HepG2 (cell line): ENCODE results near the gene B4GALT2. TPM values are rescaled to one million over a fixed set of nuclear protein-coding genes. Genes with fewer than 3 reads are reported as not detected.

Source experiments
- CHD4 ChIP-seq: fragments of 200-600 bp; sonication (generic); IDR thresholded peaks from 2 replicates; pipeline ENCODE4 v1.7.0; 2017; ENCODE audit warnings: mild to moderate bottlenecking, low read length, borderline replicate concordance
- KAT7 ChIP-seq: IDR thresholded peaks from 2 replicates; pipeline ENCODE4 v1.6.1; 2018; ENCODE audit warnings: borderline replicate concordance, missing compliant biosample characterization
- MEIS2 ChIP-seq: sonication (generic); formaldehyde crosslinking; IDR thresholded peaks from 2 replicates; pipeline ENCODE4 v1.9.0; 2021; ENCODE audit warnings: mild to moderate bottlenecking, missing genetic modification reagents
- MTERF4 ChIP-seq: sonication (generic); formaldehyde crosslinking; IDR thresholded peaks from 2 replicates; pipeline ENCODE4 v1.8.0; 2023; ENCODE audit warnings: mild to moderate bottlenecking, missing genetic modification reagents
- NCOA5 ChIP-seq: sonication (generic); formaldehyde crosslinking; IDR thresholded peaks from 2 replicates; pipeline ENCODE4 v1.4.0; 2020; ENCODE audit warnings: missing genetic modification reagents
- NFIB ChIP-seq: sonication (generic); formaldehyde crosslinking; IDR thresholded peaks from 2 replicates; pipeline ENCODE4 v1.9.0; 2021; ENCODE audit warnings: missing genetic modification reagents, mild to moderate bottlenecking, borderline replicate concordance
- NR0B2 ChIP-seq: sonication (generic); formaldehyde crosslinking; IDR thresholded peaks from 2 replicates; pipeline ENCODE4 v1.4.0; 2020; ENCODE audit warnings: mild to moderate bottlenecking, missing genetic modification reagents
- POLR2AphosphoS2 ChIP-seq: IDR thresholded peaks from 2 replicates; pipeline ENCODE4 v1.6.1; 2011; ENCODE audit warnings: low read depth, low read length, improper control_type of control experiment
- PRDM15 ChIP-seq: sonication (generic); formaldehyde crosslinking; IDR thresholded peaks from 2 replicates; pipeline ENCODE4 v1.4.0; 2020; ENCODE audit warnings: missing genetic modification reagents
- SYNCRIP ChIP-seq: fragments of 200-400 bp; formaldehyde crosslinking; IDR thresholded peaks from 2 replicates; pipeline ENCODE4 v1.6.1; 2018; ENCODE audit warnings: mild to moderate bottlenecking, low read depth, low read length; ENCODE audit not compliant: insufficient read depth
- XBP1 ChIP-seq: sonication (generic); formaldehyde crosslinking; IDR thresholded peaks from 2 replicates; pipeline ENCODE4 v1.5.0; 2020; ENCODE audit warnings: missing genetic modification reagents
- ZBTB14 ChIP-seq: sonication (generic); formaldehyde crosslinking; IDR thresholded peaks from 2 replicates; pipeline ENCODE4 v1.4.0; 2020; ENCODE audit warnings: missing genetic modification reagents
- ZNF644 ChIP-seq: IDR thresholded peaks from 2 replicates; pipeline ENCODE4 v1.6.1; 2016; ENCODE audit warnings: low read depth
- ZNF747 ChIP-seq: sonication (generic); formaldehyde crosslinking; IDR thresholded peaks from 2 replicates; pipeline ENCODE4 v1.8.1; 2023; ENCODE audit warnings: missing genetic modification reagents, mild to moderate bottlenecking, borderline replicate concordance
- ZNF770 ChIP-seq: sonication (generic); formaldehyde crosslinking; IDR thresholded peaks from 2 replicates; pipeline ENCODE4 v1.5.0; 2020; ENCODE audit warnings: mild to moderate bottlenecking, missing genetic modification reagents
- ZXDC ChIP-seq: sonication (generic); formaldehyde crosslinking; IDR thresholded peaks from 2 replicates; pipeline ENCODE4 v1.5.0; 2020; ENCODE audit warnings: mild to moderate bottlenecking, missing genetic modification reagents
- polyA plus RNA-seq, 8 experiments: library from polyadenylated mRNA; depleted of rRNA in 3 of 8; stranded (reverse) in 7 of 8; unstranded in 1 of 8; fragments of >200 nt; fragmentation: Illumina TruSeq in 4 of 8; extraction: Trizol in 4 of 8; gene quantifications; 2 replicates each; pipeline versions ENCODE4 v1.2.1 to v1.2.3, GENCODE V29; 2011 to 2016; ENCODE audit warnings: low read depth in 4 of 8, missing spikeins in 1 of 8, mixed read lengths in 1 of 8; ENCODE audit not compliant: insufficient read depth in 1 of 8
- total RNA-seq, 5 experiments: library from RNA; depleted of rRNA; stranded (reverse); fragments of >200 nt; fragmentation: Illumina TruSeq; extraction: Trizol; gene quantifications; 2 replicates each; pipeline ENCODE4 v1.2.3, GENCODE V29; 2016; ENCODE audit warnings: low read depth in 1 of 5

B4GALT2 gene
- total and polyA plus RNA-seq, 2 of the 13 experiments (the other 11 are each of a cell fraction or from before 2014, with no cell fraction given) = 41.9 to 78.0 TPM

GRCh38 chr1:43936431-43937151, 42.4 kb upstream of the B4GALT2 start (continued):
- TF ChIP-seq ZNF644 = no peak
- TF ChIP-seq MTERF4 = no peak
- no peak for TF ChIP-seq XBP1
- TF ChIP-seq PRDM15 (CRISPR knock-in tag) = 0 out of 2 replicates have a peak, but pooled peaks have one; percentile 9
- 0 out of 2 replicates have a peak, but pooled peaks have one; percentile 6 for TF ChIP-seq MEIS2 (CRISPR knock-in tag)
- no peak for TF ChIP-seq CHD4
- TF ChIP-seq POLR2AphosphoS2 = no peak
- TF ChIP-seq ZXDC (CRISPR knock-in tag) = no peak
- no peak for TF ChIP-seq SYNCRIP
- TF ChIP-seq NCOA5 (CRISPR knock-in tag) = no peak
- TF ChIP-seq ZNF747 (CRISPR knock-in tag) = no peak
- TF ChIP-seq NFIB (CRISPR knock-in tag) = no peak
- peak; percentile 72 for TF ChIP-seq ZBTB14
- TF ChIP-seq NR0B2 = no peak
- no peak for TF ChIP-seq KAT7 (CRISPR knock-in tag)
- no peak for TF ChIP-seq ZNF770 (CRISPR knock-in tag)
